Mesenchymal stem cell (in vitro differentiated cells and primary cell): ENCODE results near the gene CPE.

Experiments used
- DNase-seq: peaks from one replicate; pipeline ENCODE4 v3.0.0-alpha.2; 2013
- H2AFZ ChIP-seq: one replicate; pipeline ENCODE4 v1.6.1; 2013; ENCODE audit warnings: low read depth, mild to moderate bottlenecking, control low read depth, inconsistent platforms, low read length, moderate library complexity
- H2AK5ac ChIP-seq: 2 replicates; pipeline ENCODE4 v1.6.1; 2013; ENCODE audit warnings: low read length, moderate library complexity, mild to moderate bottlenecking, inconsistent platforms; ENCODE audit not compliant: severe bottlenecking
- H2BK120ac ChIP-seq: one replicate; pipeline ENCODE4 v1.6.1; 2013; ENCODE audit warnings: low read depth, mild to moderate bottlenecking, inconsistent platforms, low read length, moderate library complexity
- H2BK12ac ChIP-seq, 2 experiments: one replicate each; pipeline ENCODE4 v1.6.1; 2013; ENCODE audit warnings: inconsistent platforms in 2 of 2, low read length in 2 of 2, mild to moderate bottlenecking in 2 of 2, moderate library complexity in 2 of 2, control low read depth in 1 of 2
- H2BK15ac ChIP-seq: one replicate; pipeline ENCODE4 v1.6.1; 2013; ENCODE audit warnings: mild to moderate bottlenecking, low read depth, inconsistent platforms; ENCODE audit not compliant: poor library complexity, severe bottlenecking
- H2BK5ac ChIP-seq: 2 replicates; pipeline ENCODE4 v1.6.1; 2013; ENCODE audit warnings: low read depth, mild to moderate bottlenecking, low read length, control low read depth, inconsistent platforms; ENCODE audit not compliant: poor library complexity, severe bottlenecking
- H3K14ac ChIP-seq, 2 experiments: one replicate each; pipeline ENCODE4 v1.6.1; 2013; ENCODE audit warnings: inconsistent platforms in 2 of 2, low read length in 2 of 2, control low read depth in 1 of 2, mild to moderate bottlenecking in 1 of 2, moderate library complexity in 1 of 2
- H3K18ac ChIP-seq, 2 experiments: one replicate each; pipeline ENCODE4 v1.6.1; 2013; ENCODE audit warnings: inconsistent platforms in 2 of 2, low read length in 2 of 2, control low read depth in 1 of 2, low read depth in 1 of 2, mild to moderate bottlenecking in 1 of 2
- H3K23ac ChIP-seq, 2 experiments: one replicate each; pipeline ENCODE4 v1.6.1; 2013; ENCODE audit warnings: inconsistent platforms in 2 of 2, low read length in 2 of 2, mild to moderate bottlenecking in 2 of 2, moderate library complexity in 2 of 2, control low read depth in 1 of 2
- H3K27ac ChIP-seq: 2 replicates; pipeline ENCODE4 v1.5.1; 2013; ENCODE audit warnings: mild to moderate bottlenecking, moderate library complexity, low read length, control low read depth, inconsistent platforms; ENCODE audit not compliant: poor library complexity, severe bottlenecking
- H3K27me3 ChIP-seq, 2 experiments: 2 replicates each; pipeline versions ENCODE4 v1.6.1 to v1.7.0; 2013; ENCODE audit warnings: low read length in 2 of 2, mild to moderate bottlenecking in 2 of 2, moderate library complexity in 2 of 2, control low read depth in 1 of 2, inconsistent platforms in 1 of 2; ENCODE audit not compliant: control insufficient read depth in 1 of 2, insufficient read depth in 1 of 2
- H3K36me3 ChIP-seq, 2 experiments: 2 replicates each; pipeline versions ENCODE4 v1.6.1 to v1.7.0; 2013; ENCODE audit warnings: low read length in 2 of 2, control low read depth in 1 of 2, inconsistent platforms in 1 of 2, low read depth in 1 of 2, mild to moderate bottlenecking in 1 of 2; ENCODE audit not compliant: insufficient read depth in 2 of 2, control insufficient read depth in 1 of 2
- H3K4ac ChIP-seq, 2 experiments: one replicate each; pipeline ENCODE4 v1.6.1; 2013; ENCODE audit warnings: inconsistent platforms in 2 of 2, low read length in 2 of 2, mild to moderate bottlenecking in 2 of 2, moderate library complexity in 2 of 2, control low read depth in 1 of 2, low read depth in 1 of 2
- H3K4me1 ChIP-seq: 2 replicates; pipeline ENCODE4 v1.6.1; 2013; ENCODE audit warnings: low read depth, low read length, control low read depth; ENCODE audit not compliant: control insufficient read depth, insufficient read depth
- H3K4me2 ChIP-seq: 2 replicates; pipeline ENCODE4 v1.6.1; 2013; ENCODE audit warnings: low read length, mild to moderate bottlenecking, inconsistent platforms; ENCODE audit not compliant: poor library complexity, severe bottlenecking
- H3K4me3 ChIP-seq, 2 experiments: 2 replicates each; pipeline versions ENCODE4 v1.5.1 to v1.7.0; 2013; ENCODE audit warnings: low read length in 2 of 2, mild to moderate bottlenecking in 2 of 2, control low read depth in 1 of 2, low read depth in 1 of 2; ENCODE audit not compliant: insufficient read depth in 1 of 2
- H3K79me1 ChIP-seq: replicated peaks from 2 replicates; pipeline ENCODE4 v1.6.1; 2013; ENCODE audit warnings: mild to moderate bottlenecking, control low read depth, low read length, inconsistent platforms; ENCODE audit not compliant: poor library complexity, severe bottlenecking
- H3K9ac ChIP-seq: 2 replicates; pipeline ENCODE4 v1.7.0; 2013; ENCODE audit warnings: mild to moderate bottlenecking, low read length, moderate library complexity
- H3K9me3 ChIP-seq: 2 replicates; pipeline ENCODE4 v1.7.0; 2013; ENCODE audit warnings: mild to moderate bottlenecking, low read length; ENCODE audit not compliant: control insufficient read depth
- H4K8ac ChIP-seq: one replicate; pipeline ENCODE4 v1.6.1; 2013; ENCODE audit warnings: inconsistent platforms, mild to moderate bottlenecking, low read length, moderate library complexity
- H4K91ac ChIP-seq: one replicate; pipeline ENCODE4 v1.6.1; 2013; ENCODE audit warnings: mild to moderate bottlenecking, low read length, inconsistent platforms
- WGBS: methylation state at CpG from one replicate; pipeline ENCODE4 v1.1.7; 2013; ENCODE audit warnings: mixed read lengths; 5-methylcytosine and 5-hydroxymethylcytosine counted together

The CPE gene

DNA sequence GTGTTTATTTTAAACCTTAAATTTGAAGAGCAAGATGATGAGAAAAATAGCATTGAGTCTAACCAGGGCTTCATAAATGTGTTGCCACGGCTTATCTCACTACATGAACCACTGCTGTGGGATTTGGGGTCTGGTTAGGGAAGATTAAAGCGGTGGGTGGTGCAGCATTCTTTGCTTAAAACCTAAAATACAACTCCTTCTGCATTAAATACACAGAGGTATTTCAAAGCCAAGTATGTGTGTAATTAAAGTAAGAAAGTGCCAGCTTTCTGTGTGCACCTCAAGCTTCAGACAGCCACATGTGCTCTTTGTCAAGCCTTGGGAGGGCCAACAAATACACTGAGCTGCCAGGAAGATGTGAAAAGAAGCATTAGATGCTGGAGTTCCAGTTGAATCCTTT, 128.0 kb downstream of the CPE start:
- Histone ChIP-seq H3K9me3 (no peaks in the 10 kb centered on the region), H3K4me2 (no peak overlapping the region), H3K4me1 (no peaks in the 10 kb centered on the region), H3K4ac (no peak overlapping the region), H3K18ac (peak overlapping the region; percentile 6 to 56), H2BK5ac (no peak overlapping the region), H4K91ac (no peak overlapping the region), H2BK12ac (peak overlapping the region; percentile 38 to 43), H3K27me3 (no peaks in the 10 kb centered on the region), H3K4me3 (no peak overlapping the region), H3K27ac (no peak overlapping the region), H3K36me3 (no peaks in the 10 kb centered on the region), H3K23ac (no peak overlapping the region), H4K8ac (no peak overlapping the region), H3K9ac (peak overlapping the region; percentile 21), H2AFZ (peak overlapping the region; percentile 44), H2AK5ac (no peak overlapping the region), H2BK15ac (no peak overlapping the region), H2BK120ac (no peak overlapping the region), H3K79me1 (no peaks in the 10 kb centered on the region), H3K14ac (no peak overlapping the region)
- 0% methylated on average over 1 of the region's 2 CpGs for WGBS
- DNase-seq: peak; percentile 41

DNA sequence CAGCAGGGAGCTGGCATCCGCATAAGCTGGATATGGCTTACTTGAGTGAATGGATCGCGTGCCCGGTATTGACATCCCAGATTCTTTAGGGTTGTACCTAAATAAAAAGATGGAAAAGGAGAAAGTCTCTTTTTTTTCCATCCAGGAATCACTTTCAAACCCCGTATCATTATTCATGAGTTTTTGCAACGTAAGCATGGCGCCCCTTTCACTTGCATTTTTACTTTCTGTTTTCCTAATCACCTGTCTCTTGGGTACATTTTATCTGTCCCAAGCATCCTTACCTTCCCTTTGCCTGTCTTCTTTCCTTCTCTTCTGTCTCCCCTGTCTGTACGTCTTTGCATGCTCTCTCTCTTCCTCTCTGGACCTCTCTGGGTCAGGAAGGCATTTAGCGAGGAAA, 128.6 kb downstream of the CPE start:
- H4K91ac ChIP-seq: peak overlapping the region; percentile 18
- H4K8ac ChIP-seq: no peak overlapping the region
- no peak overlapping the region for H2BK15ac ChIP-seq
- H3K27me3 ChIP-seq: no peaks in the 10 kb centered on the region
- peak overlapping the region in 1 of 2 experiments; percentile 1 for H2BK12ac ChIP-seq
- 92% methylated on average over 8 of the region's 9 CpGs for WGBS
- DNase-seq: no peak
- no peak overlapping the region for H3K4me2 ChIP-seq
- H3K4me3 ChIP-seq: no peak overlapping the region
- H3K79me1 ChIP-seq: no peaks in the 10 kb centered on the region
- H3K4me1 ChIP-seq: no peaks in the 10 kb centered on the region
- H3K9ac ChIP-seq: no peak overlapping the region
- H2AK5ac ChIP-seq: no peak overlapping the region
- H2AFZ ChIP-seq: no peak overlapping the region
- no peak overlapping the region for H3K4ac ChIP-seq
- H3K36me3 ChIP-seq: no peaks in the 10 kb centered on the region
- no peak overlapping the region for H3K27ac ChIP-seq
- peak overlapping the region in 1 of 2 experiments; percentile 72 for H3K18ac ChIP-seq
- no peaks in the 10 kb centered on the region for H3K9me3 ChIP-seq
- H2BK120ac ChIP-seq: no peak overlapping the region
- no peak overlapping the region for H2BK5ac ChIP-seq
- no peak overlapping the region for H3K23ac ChIP-seq
- H3K14ac ChIP-seq: no peak overlapping the region

DNA sequence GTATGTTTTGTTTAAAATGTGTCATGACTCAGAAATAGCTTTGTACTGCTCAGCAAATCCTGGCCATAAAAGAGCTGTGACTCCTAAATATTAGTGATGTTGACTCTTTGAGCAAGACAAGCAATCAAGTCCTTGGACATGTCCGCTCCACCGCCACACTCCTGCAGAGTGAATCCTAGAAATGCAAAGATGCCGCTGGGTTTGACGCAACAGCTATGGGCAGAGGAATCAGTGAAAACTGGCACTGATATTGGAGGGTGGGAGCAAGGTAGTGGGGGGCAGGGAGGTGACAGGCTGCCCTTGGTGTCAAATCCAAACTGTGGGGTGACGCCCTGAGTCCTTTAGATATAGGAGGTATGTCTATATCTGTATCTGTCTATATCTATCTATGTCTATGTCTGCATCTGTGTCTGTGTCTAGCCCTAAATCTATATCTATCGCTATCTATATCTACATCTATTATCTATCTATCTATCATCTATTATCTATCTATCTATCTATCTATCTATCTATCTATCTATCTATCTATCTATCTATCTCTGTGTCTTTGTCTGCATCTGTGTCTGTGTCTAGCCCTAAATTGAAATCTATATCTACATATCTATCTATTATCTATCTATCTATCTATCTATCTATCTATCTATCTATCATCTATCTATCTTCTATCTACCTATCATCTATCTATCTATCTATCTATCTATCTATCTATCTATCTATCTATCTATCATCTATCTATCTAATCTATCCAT, 129.7 kb downstream of the CPE start:
- no peak overlapping the region for H2BK15ac ChIP-seq
- peak overlapping the region in 1 of 2 experiments; percentile 8 for H3K4me3 ChIP-seq
- peak overlapping the region in 1 of 2 experiments; percentile 81 for H2BK12ac ChIP-seq
- no peak overlapping the region for H3K4ac ChIP-seq
- H3K27me3 ChIP-seq: no peaks in the 10 kb centered on the region
- peak overlapping the region in 1 of 2 experiments; percentile 63 for H3K18ac ChIP-seq
- no peaks in the 10 kb centered on the region for H3K4me1 ChIP-seq
- no peak overlapping the region for H4K8ac ChIP-seq
- no peak overlapping the region for H2AK5ac ChIP-seq
- no peak for DNase-seq
- no peak overlapping the region for H2BK120ac ChIP-seq
- H2BK5ac ChIP-seq: no peak overlapping the region
- H3K9me3 ChIP-seq: no peaks in the 10 kb centered on the region
- no peak overlapping the region for H3K9ac ChIP-seq
- no peak overlapping the region for H3K27ac ChIP-seq
- H3K4me2 ChIP-seq: no peak overlapping the region
- H3K36me3 ChIP-seq: no peaks in the 10 kb centered on the region
- H3K79me1 ChIP-seq: no peaks in the 10 kb centered on the region
- no peak overlapping the region for H4K91ac ChIP-seq
- H3K23ac ChIP-seq: peak overlapping the region in 1 of 2 experiments; percentile 9
- H3K14ac ChIP-seq: no peak overlapping the region
- 93% methylated on average over 4 of the region's 6 CpGs for WGBS
- H2AFZ ChIP-seq: no peak overlapping the region

DNA sequence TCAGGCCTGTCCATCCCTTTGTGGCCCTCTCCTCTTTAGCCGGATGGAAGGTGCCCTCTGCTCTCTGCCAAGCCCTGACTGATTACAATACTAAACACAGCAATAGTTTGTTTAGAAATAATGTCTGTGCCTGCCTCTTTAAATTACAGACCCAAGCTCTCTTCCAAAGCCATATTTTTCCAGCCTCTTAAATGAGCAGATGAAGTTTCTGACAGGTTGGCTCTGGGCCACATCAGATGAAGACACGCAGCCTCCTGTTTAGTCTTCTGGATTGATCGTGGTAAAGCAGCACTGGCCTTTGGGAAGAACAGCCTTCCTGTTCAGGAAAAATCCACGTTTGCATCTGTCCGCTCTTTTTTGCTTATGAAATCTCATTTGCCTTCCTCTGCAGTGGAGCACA, 133.6 kb downstream of the CPE start:
- no peaks in the 10 kb centered on the region for H3K36me3 ChIP-seq
- H2BK15ac ChIP-seq: no peak overlapping the region
- no peaks in the 10 kb centered on the region for H3K79me1 ChIP-seq
- no peaks in the 10 kb centered on the region for H3K4me1 ChIP-seq
- H3K14ac ChIP-seq: no peak overlapping the region
- H4K8ac ChIP-seq: no peak overlapping the region
- H2AK5ac ChIP-seq: no peak overlapping the region
- H4K91ac ChIP-seq: no peak overlapping the region
- no peak overlapping the region for H2BK5ac ChIP-seq
- H3K9ac ChIP-seq: no peak overlapping the region
- H2BK120ac ChIP-seq: no peak overlapping the region
- no peak overlapping the region for H3K23ac ChIP-seq
- no peaks in the 10 kb centered on the region for H3K9me3 ChIP-seq
- H2AFZ ChIP-seq: no peak overlapping the region
- no peak overlapping the region for H3K4me2 ChIP-seq
- H2BK12ac ChIP-seq: no peak overlapping the region
- no peak overlapping the region for H3K27ac ChIP-seq
- H3K27me3 ChIP-seq: no peaks in the 10 kb centered on the region
- 9% methylated on average over 5 of the region's 5 CpGs for WGBS
- no peak overlapping the region for H3K18ac ChIP-seq
- DNase-seq: peak; percentile 47
- H3K4me3 ChIP-seq: no peak overlapping the region
- no peak overlapping the region for H3K4ac ChIP-seq
